Activated CD4-positive, alpha-beta T cell treated with anti-CD3 and anti-CD28 coated beads for 1 hour (primary cell): Measurements from ENCODE around the gene GPC3.

ENCODE experiments used
- DNase-seq: peaks from one replicate; pipeline ENCODE4 v3.0.0-alpha.2; 2020

GPC3 gene

GRCh38 chrX:133674726-133675470 lies 310.5 kb downstream of the GPC3 start:
- DNase-seq: no peak

DNA sequence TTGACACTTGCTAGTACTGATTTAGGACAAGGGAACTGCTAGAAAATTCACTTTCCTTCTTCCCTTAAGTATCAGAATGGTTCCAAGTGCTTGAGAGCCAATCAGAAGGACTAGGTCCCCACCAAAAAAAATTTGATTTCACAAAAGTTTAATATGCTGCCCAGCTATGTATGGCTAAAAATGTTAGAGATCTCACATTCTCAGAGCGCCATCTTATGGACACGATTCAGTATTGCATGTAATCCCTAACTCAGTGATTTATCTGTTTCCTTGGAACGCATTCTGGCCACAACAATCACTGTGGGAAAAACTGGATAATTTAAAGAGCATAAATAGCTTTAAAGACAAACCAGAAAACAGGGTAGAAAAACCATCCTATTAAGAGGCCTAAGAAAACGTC lies 315.0 kb downstream of the GPC3 start:
- DNase-seq: no peak

DNA sequence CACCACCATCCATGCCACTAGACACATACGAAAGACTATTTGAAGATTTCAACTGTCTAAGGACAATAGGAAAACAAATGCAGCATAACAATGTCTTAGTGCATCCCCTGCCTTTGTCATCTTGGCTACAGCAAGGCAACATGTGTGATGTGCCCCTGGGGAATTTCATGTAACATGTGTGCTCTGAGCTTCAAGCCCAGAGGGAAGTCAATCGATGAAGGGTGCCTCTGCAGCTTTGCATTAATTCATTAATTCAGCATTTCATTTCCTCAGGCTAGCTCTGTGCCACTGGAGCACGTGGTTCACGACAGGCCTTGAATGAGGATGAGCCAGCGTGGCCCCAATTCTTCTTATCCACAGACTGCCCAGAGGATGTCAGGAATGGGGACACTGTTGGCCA lies 316.2 kb downstream of the GPC3 start:
- DNase-seq: no peak

- no peak for DNase-seq
Observed at GRCh38 chrX:133668225-133668931, 317.0 kb downstream of the GPC3 start.

DNA sequence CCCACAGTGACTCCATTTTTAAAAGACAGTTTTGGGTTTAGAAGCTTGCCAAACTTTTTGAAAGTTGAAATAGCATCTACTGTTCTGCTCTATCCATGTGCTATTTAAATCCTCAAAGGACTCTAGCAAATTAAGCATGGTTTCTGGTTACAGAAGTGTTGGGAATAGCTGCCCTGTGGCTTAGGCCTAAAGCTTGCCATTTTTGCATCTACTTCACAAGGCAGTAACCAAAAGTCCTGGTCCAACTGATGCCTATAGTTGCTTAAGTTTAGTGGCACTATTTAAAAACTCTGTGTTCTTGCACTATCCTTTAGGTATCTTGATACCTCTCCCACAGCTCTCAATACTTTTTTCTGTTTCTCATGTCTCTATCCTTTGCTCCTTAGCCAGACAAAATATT lies 319.1 kb downstream of the GPC3 start:
- DNase-seq: no peak

DNA sequence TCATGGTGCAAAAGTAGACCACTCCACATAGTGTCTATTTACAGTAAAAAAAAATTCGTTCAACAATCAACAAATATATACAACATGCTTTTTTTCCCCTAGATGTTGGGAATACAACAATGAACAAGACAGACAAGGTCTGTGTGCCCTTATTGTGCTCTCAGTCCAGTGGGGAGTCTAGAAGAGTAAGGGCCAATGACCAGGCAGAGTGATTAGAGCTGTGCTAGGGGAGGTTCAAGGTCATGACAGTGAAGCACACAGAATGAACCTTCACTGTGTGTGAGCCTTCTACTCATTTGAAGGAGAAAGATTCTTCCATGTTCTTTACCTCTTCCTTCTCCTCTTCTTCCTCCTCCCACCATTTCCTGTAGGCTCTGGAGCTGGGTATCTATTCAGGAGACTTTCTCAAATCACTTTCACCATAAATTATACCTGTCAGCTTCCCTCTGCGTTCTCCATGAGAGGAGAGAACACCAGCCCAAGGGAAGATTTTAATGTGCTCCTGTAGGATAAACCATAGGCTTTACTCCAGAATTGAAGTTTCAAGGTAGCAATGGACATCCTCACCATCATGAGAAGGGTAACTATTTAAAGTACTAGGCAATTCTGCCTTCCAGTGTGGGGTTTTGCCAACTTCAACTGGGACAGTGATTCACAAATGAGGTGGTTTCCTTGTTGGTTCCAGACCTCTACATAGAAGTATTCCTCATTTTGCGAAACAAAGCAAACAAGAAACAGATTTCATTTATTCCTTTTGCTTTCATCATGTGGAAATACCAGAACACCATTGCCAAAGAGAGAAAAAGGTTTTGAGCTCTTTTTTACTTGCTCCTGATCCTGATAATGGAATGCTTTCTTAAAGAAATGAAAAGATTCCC lies 323.2 kb downstream of the GPC3 start:
- no peak for DNase-seq

DNA sequence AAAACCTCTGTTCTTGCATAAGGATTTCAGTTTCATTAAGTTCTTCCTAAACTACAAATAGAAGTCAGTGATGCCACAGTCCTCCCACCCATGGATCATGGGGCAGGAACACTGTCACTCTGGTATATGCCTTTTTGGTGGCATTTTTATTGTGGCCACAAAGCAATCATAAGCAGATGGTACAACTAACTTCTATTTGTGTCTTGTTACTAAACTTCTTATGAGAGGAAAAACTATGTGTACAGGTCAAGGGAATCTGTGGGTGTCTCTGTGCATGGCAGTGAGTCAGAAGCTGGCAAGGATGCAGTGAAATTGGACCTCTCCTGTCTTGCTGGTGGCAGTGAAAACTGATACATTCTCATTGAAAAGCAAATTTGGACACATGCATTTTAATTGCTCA lies 325.1 kb downstream of the GPC3 start:
- no peak for DNase-seq

DNA sequence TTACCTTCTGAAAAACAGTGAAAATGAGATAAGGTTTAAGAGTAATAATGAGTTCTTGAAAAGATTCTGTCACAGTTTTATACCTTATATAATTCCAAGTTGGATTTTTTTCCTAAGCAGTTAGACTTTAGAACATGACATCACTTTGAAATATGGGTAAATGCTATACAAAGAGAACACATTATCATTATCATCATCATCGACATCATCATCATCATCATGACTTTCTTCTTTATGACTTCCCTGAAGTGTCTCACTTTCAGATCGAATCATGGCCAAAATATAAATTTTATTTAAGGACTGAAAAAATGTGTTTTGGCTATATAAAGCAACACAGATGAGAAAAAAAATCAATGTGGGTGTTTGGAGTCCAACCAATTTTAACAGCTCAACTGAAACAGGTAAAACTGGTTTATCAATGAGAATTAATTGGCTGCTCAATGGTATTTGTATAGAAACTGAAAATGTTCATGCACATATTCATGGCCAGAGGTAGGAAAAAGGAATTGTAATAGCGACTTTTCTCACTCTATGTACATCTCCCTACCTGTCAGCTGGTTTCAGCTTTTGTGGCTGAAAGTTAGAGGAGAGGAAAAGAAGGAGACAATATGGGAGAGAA lies 327.0 kb downstream of the GPC3 start:
- no peak for DNase-seq

GRCh38 chrX:133655275-133656265 lies 329.8 kb downstream of the GPC3 start:
- DNase-seq: no peak

GRCh38 chrX:133654811-133655210 lies 330.6 kb downstream of the GPC3 start:
- DNase-seq: no peak

DNA sequence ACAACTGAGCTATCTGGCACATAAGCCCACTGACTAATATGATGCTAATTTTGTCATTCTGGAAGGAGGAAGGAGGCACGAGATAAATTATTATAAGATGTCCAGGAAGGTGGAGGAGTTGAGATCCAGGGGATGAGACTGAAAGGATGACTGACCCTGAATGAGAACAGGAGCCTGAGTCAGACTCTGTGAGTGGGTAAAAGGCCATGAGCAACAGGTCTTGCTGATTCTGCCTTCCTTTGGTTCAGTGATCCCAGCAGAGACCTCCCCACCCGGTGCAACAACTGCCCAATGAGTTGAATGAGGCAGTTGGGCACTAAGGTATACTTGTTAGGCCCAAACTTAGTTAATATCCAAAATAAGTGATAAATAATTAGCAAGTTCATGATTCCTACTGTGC lies 332.0 kb downstream of the GPC3 start:
- DNase-seq: no peak

- DNase-seq: no peak
Observed at GRCh38 chrX:133652185-133652584, 333.2 kb downstream of the GPC3 start.

DNA sequence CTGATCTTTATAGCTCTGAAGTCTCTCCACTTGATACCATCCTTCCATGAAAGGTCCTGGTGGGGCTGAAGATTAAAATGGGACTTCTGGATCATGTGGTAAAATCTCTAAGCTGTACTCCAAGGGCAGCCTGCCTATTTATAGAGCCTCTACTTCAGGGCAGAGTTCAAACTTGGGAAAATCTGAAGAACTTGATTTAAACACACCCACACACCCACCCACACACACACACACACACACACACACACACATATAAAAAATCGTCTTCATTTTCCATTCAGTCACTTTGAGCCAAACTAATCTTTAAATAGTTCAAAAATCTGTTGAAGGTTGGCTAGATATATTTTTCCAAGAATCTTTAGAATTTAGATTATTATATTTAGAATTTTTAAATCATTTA lies 335.2 kb downstream of the GPC3 start:
- no peak for DNase-seq

DNA sequence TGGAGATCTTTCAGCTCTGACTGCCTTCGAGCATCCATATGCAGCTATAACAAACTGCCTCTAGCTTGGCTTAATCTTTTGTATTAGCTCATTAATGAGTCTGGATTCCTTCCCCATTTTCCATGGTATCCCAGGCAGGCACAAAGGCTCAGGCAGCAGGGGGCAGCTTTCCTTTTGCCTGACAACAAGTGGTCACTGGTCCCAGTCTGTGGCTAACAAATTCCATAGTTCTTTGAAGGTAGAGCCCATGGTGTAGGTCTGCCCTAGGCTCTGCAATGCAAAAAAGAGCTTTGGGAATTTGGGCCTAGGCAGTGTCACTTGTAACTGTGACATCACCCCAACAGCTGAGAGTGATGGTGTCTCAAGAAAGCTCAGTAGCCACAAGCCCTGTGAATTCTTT lies 335.7 kb downstream of the GPC3 start:
- DNase-seq: no peak

DNA sequence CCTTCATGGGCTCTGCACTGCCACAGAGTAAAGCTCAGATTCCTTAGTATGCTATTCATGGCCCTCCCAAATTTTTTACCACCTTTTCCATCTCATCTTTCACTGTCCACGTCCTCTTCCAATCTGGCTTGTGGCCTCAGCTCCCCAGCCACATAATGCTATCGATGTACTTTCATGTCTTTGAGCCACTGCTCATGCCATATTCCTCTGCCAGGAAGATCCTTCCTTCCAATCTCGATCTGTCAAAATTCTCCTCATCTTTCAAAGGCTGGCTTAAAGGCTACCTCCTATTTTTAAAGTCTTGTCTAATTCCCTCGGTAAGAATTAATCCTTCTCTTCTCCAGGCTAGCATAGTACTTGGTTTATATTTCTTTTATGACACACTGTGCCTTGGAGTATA lies 336.8 kb downstream of the GPC3 start:
- no peak for DNase-seq

DNA sequence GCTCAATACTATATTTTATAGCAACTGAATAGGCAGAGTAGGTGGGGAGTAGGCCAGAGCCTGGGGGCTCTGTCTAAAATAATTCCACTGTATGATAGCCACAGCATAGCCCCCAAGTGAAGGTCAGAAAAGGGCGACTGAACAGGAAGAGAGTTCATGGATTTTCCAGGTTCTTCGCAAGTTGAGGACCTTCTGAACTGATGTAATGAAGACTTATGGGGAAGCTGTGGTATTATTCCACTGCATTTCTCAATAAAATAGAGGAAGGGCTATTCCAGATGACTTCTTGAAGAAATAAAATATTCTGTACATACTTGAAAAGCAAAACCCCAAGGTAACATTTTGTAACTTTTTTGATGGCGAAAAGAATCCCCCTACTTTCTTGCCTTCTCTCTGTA lies 338.7 kb downstream of the GPC3 start:
- no peak for DNase-seq

DNA sequence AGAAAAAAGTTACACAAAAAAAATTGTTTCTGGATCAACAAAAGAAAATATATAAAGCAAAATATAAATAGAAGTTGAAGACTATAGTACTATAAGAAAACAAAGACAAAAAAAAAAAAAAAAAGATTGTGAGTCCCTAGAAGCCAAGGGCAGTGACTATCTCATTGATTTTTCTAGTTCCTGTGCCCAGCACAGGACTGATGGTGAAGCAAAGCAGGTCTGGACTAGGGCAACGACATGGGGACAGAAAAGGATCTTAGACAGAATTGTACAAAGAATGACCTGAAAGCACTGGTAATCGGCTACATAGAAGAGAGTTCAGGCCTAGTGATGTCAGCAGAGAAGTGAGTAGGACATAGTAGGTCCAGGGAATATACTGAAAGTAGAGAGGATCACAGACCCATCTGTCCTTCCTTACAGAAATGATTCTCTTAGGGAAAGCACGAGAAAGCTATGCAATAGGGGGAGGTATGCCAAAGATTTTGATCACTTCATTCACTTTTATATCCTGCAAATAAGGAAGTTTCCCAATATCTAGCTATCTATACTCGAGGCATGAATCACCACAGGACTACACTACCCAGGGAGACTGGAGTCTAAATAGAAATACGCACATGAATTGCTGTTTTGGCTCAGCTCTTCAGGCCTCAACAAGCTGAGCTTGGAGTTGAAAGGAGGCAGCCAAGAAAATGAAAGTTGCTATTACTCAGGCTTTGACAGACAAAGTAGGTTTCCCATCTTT lies 339.2 kb downstream of the GPC3 start:
- DNase-seq: no peak

DNA sequence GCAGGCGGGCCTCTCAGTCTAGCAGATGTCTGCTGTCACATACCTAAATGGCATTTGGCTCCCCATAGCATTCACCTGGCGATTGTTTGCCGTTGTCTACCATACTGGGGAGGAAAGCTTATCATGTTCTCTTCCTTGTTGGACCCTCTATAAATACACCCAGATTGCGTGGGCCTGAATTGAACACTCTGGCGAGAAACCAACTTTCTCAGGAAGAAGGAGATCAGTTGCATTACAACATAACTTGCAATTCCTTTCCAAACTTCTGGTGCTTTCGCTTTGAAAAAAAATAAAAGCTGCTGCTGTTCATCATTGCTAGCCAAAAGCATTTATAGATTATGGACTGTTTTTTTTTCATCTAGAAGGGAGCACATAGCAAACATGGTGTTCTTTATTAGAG lies 340.1 kb downstream of the GPC3 start:
- DNase-seq: no peak

DNA sequence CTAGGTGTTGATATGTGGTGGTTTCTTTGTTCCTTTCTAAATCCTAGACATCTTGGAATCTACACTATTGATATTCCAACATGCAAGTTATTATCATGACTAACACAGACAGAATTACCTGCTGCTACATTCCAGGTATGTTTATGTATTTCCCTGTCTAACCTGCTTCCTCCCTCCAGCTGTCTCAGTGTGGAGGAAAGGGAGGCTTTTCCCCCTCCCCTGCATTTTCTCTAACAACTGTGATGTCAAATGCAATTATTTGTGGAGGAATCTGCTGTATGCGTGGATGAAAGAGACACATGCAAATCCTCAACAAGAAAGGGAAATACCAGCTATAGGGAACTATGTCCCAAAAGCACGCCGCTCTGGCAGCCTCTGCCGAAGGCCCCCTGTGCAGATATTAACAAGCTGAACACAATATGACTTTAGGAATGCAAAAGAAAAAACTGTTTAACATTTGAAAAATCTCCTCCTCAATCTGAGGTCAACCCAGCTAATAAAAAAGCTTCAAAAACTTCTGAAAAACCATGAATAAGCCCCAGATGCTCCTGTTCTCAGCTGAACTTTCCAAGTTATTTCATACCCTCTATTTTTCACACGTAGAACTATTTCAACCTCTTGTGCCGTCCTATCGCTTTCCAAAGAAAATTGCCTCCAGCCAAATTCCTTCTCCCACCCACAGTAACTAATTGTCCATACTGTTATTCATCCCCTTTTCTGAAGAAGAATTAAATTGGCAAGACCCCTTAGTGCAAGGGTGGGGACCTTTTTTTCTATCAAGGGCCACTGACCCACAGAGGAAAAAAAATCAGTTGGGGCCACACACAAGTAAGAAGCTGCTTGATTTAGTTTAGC lies 345.0 kb downstream of the GPC3 start:
- no peak for DNase-seq

DNA sequence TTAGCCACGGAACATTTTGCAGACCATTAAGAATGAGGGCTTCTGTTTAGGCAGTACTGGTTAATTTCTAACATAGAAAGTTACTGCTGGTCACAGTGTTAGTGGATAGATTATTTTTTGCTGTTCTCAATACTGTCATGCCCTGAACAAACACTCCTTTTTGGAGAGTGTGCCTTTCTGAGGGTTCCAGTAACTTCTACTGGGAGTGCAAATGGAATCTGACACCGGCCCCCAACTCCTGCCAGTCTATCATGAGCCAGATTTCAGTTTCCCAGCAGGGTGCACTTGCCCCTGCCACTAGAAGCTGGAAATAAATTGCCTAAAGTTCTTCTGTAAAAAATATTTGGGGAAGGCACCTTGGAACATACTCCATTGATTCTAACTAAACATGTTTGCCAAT lies 345.7 kb downstream of the GPC3 start:
- DNase-seq: no peak
